Left hindlimb (tissue), 1 donor: ENCODE data around the gene IFT57.
"Not testable (repeated sequence)": the region's sequence is repeated elsewhere in the genome, so short reads cannot be mapped to it uniquely, and the experiment has no call there.

Experiments used
- DNase-seq: peaks from one replicate; pipeline ENCODE4 v3.0.0-alpha.2; 2018

IFT57 gene

GRCh38 chr3:108221911-108222852 is at the start of gene IFT57:
Gene IFT57 (minus strand): TSS chr3:108222424. CDS start chr3:108222322, 102 bp downstream.
- peak; percentile 99 for DNase-seq

- DNase-seq = no peak
These were observed 49.4 kb upstream of the IFT57 start for GRCh38 chr3:108271626-108272025.

- not testable (repeated sequence) for DNase-seq
These were observed 46.0 kb upstream of the IFT57 start for GRCh38 chr3:108268235-108268634.

GRCh38 chr3:108264534-108265298 is 42.5 kb upstream of the IFT57 start:
- DNase-seq = not testable (repeated sequence)

- DNase-seq = no peak
These were observed 32.9 kb upstream of the IFT57 start for GRCh38 chr3:108255131-108255530.

- no peak for DNase-seq
These were observed 29.6 kb upstream of the IFT57 start for GRCh38 chr3:108251844-108252243.

GRCh38 chr3:108251265-108251664 is 29.0 kb upstream of the IFT57 start:
- DNase-seq = no peak

GRCh38 chr3:108250626-108251025 is 28.4 kb upstream of the IFT57 start:
- no peak for DNase-seq

GRCh38 chr3:108243243-108243642 is 21.0 kb upstream of the IFT57 start:
- no peak for DNase-seq

GRCh38 chr3:108242776-108243175 is 20.6 kb upstream of the IFT57 start:
- no peak for DNase-seq

GRCh38 chr3:108241721-108242120 is 19.5 kb upstream of the IFT57 start:
- DNase-seq = no peak

GRCh38 chr3:108241146-108241545 is 18.9 kb upstream of the IFT57 start:
- DNase-seq = no peak

GRCh38 chr3:108239082-108239481 is 16.9 kb upstream of the IFT57 start:
- DNase-seq = no peak

GRCh38 chr3:108235290-108235689 is 13.1 kb upstream of the IFT57 start:
- DNase-seq = no peak

- DNase-seq = no peak
These were observed 12.2 kb upstream of the IFT57 start for GRCh38 chr3:108234387-108234957.

- no peak for DNase-seq
These were observed 6.1 kb upstream of the IFT57 start for GRCh38 chr3:108228286-108228685.

- no peak for DNase-seq
These were observed 4.9 kb upstream of the IFT57 start for GRCh38 chr3:108227131-108227530.

GRCh38 chr3:108225221-108225620 is 3.0 kb upstream of the IFT57 start:
- DNase-seq = no peak

GRCh38 chr3:108223928-108224327 is 1.7 kb upstream of the IFT57 start:
- DNase-seq = no peak

- DNase-seq = no peak
These were observed 785 bp upstream of the IFT57 start for GRCh38 chr3:108222853-108223565.

GRCh38 chr3:108221393-108221792 is 831 bp downstream of the IFT57 start:
- no peak for DNase-seq

GRCh38 chr3:108219336-108219735 is 2.9 kb downstream of the IFT57 start:
- DNase-seq = no peak

- DNase-seq = no peak
These were observed 3.4 kb downstream of the IFT57 start for GRCh38 chr3:108218811-108219210.
